GM18507 (cell line): Measurements from ENCODE around the gene CALCOCO2.
"Not testable (repeated sequence)": the region's sequence is repeated elsewhere in the genome, so short reads cannot be mapped to it uniquely, and the experiment has no call there.

Experiments
- DNase-seq: peaks from one replicate; pipeline ENCODE4 v3.0.0; 2011; ENCODE audit warnings: low read depth; ENCODE audit not compliant: insufficient read length; ENCODE audit errors: extremely low spot score
- FAIRE-seq: peaks from 2 replicates; lab custom pipeline; 2011; peaks lifted over from hg19 to GRCh38; lab: Jason Lieb, UNC

The CALCOCO2 gene

DNA sequence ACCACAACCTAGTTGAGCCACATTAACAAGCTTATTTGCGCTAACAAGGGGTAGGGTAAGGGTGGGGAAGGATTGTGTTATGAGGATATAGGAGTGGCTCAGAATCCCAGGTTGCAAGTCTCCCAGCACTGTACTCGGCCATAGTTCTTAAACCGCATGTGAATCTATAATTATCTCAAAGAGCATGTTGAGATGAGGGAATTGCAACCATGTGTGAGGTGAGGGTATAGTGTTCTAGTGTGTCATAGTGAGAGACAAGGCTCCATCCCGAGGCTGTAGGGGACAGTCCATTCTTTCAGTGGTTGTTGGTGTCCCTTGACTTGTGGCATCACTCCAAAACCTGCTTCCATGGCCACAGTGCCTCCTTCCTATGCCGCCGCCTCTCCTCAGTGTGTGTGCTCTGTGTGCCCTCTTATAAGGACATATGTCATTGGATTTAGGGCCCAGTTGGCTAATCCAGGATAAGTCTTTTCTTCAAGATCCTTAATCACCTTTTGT lies 39.0 kb downstream of the CALCOCO2 start:
- FAIRE-seq: no peak

DNA sequence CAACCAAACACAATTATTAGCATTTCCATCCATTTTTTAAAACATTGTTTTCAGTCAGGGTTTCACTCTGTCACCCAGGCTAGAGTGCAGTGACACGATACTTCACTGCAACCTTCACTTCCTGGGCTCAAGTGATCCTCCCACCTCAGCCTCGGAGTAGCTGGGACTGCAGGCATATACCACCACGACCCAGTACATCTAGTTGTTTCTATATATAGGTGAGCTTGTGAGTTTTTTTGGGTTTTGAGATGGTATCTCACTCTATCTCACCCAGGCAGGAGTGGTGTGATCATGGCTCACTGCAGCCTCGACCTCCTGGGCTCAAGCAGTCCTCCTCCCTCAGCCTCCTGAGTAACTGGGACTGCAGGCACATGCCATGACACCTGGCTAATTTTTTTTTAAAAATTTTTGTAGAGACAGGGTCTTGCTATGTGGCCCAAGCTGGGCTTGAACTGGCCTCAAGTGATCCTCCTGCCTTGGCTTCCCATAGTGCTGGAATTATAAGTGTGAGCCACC lies 40.3 kb downstream of the CALCOCO2 start:
- no peak for DNase-seq
- no peak for FAIRE-seq

More for the DNA sequence above, 39.0 kb downstream of the CALCOCO2 start:
- no peak for DNase-seq

DNA sequence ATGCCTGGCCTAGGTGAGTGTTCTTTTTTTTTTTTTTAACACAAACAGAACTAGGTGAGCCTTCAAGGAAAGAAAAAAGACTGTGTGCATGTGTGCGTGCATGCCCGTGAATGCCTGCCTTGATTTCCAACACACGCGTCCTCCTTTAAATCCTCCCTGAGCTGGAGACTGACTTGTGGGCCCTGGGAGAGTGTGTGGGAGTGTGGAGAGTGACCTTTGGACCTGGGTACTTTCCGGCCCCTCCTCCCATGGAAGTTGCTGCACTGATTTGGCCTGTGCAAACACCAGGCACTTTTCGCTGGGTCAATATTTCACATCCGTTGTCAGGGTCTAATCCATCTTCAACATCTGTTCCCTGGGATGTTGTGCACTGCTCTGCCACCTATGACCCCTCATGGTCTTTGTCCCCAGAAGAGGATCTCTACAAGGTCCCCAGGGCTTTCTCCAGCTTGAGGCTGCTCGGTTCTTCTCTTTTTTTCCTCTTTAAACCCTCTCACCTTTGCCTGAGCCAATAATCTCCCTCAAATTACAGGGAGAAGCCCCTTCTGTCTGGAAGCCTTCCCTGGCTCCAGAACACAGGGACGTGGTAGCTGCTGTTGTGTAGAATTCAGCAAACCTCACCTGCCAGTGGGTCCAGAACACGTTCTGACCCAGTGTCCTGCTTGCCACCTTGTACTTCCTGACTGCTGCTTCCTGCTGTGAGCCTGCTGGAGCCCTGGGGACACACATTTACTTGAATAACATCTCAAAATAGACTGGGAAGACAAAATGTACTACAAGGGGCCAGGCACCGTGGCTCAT lies 40.9 kb downstream of the CALCOCO2 start:
- DNase-seq (no peak), FAIRE-seq (no peak)

DNA sequence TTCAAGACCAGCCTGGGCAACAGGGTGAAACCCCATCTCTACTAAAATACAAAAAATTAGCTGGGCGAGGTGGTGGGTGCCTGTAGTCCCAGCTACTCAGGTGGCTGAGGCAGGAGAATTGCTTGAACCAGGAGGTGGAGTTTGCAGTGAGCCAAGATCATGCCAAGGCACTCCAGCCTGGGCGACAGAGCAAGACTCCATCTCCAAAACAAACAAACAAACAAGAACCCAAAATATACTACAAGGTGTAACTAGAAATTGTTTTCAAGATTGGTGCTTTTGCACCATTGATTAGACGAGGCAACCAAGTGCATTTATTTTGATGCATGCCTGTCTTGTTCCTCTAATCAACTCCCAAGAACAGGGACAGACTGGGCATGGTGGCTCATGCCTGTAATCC lies 41.6 kb downstream of the CALCOCO2 start:
- FAIRE-seq, DNase-seq: not testable (repeated sequence)

DNA sequence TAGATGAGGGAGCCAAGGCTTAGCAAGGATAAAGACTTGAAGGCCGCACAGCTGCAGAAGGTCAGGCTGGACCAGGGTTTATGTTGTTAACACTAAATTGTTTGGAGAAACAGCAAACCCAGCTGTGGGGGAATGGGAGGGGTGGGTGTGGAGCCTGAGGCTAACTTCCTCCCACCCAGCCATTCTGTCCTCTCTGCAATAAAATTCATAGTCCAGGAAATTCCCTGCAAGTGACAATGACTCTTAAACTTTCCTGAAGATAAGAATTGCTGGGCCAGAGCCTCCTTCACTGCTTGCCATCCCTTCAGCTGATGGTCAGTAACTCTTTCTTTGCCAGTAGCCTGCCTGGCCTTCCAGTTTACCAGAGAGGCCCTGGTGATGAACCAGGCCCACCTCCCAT lies 42.4 kb downstream of the CALCOCO2 start:
- DNase-seq: no peak
- no peak for FAIRE-seq

DNA sequence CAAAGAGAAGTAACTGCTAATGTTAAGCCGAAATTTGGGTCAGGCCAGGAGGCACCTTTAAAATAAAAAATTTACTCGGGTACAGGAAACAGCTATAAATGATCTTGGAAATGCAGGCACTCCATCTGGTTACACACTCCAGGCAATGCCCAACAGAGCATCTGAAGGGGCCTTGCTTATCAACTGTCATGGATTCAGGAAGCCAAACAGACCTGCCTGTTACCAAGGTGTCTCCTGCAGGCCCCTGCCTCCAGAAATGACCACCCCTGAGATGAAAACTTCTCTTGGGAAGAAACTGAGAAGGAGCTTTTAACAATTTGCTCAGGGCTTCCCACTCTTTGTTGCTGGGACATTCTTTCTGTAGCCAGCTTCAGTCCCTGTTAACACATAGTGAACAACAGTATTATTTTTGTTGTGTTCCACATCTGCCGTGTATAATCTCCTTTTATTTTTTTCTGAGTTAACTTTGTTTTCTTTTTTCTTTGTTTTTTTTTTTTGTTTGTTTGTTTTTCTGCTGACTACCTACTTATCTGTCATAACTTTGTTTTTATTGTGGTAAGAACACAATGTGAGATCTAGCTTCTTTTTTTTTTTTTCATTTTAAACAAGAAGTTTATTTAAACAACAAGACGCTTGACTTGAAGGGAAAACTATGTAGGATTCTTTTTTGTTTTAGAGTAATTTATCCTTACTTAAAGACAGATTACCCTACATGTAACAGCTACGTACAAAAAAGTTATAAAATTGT lies 43.0 kb downstream of the CALCOCO2 start:
- DNase-seq (no peak), FAIRE-seq (no peak)

DNA sequence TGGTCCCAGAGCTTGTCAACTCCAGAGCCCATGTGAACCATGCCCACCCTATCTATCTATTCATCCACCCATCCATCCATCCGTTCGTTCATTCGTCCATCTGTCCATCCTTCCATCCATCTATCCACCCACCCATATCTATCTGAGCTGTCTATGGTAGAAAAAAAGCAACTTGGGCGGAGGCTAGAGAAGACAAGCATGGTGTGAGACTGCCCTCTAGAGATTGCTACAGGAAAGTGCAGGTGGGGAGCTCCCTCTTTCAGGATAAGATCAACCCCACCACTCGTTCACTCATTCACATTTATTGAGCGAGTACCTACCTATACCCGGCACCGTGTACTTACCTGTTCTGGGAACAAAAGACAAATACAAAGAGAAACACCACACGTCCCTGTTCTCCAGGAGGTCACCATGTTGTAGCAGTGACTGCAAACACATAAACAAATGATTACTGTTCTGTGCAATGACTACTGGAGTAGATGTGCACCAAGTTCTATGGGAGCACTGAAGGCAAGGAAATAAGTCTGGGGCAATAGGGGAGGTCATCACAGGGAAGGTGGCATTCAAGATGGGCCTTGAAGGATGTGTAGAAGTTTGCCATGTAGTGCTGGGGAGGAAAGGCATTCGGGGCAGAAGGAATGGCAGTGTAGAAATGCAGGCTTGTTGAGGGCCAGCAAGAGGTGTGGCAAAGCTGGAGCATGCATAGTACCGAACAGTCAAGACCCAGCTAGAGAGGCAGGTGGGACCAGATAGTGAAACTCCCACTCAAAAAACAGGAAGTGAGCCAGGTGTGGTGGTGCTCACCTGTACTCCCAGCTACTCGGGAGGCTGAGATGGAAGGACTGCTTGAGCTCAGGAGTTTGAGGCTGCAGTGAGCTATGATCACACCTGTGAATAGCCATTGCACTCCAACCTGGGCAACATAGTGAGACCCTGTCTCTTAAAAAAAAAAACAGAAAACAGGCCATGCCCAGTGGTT lies 48.4 kb downstream of the CALCOCO2 start:
- peak; percentile 56 for DNase-seq
- peak; percentile 88 for FAIRE-seq

DNA sequence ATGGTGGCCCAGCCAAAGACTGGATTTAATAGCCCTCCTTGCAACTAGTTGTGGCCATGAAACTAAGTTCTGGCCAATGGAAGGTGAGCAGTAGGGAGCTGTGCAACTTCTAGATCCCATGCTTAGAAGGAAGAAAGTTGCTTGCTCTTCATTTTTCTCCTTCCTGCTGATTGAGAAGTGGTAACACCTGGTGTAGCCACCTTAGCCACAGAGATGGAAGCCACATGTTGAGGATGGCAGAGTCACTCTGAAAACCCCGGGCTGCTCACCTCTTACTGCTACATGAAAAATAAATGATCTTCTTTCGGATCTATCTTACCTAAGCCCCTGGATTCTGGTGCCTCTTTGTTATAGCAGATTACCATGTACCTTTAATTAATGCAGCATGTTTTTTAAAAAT lies 51.4 kb downstream of the CALCOCO2 start:
- DNase-seq (no peak), FAIRE-seq (no peak)

DNA sequence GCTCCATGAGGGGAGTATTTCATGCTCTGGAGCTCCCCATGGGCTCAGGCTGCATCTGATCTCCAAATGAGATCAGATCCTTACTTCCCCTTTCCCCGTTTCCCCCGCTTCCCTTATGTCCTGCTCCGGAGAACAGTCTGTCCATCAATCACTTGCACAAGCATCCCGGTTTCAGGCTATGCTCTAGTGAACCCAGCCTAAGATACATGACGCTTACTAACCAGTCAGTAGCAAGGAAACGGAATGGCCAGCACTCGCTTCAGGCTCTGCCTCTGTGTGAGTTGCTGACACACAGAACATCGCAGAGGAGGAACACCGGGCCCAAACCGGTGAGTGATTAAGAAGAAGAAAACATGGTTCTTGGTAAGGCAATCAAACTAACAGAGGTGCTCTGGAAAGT lies 52.3 kb downstream of the CALCOCO2 start:
- FAIRE-seq (no peak), DNase-seq (no peak)

DNA sequence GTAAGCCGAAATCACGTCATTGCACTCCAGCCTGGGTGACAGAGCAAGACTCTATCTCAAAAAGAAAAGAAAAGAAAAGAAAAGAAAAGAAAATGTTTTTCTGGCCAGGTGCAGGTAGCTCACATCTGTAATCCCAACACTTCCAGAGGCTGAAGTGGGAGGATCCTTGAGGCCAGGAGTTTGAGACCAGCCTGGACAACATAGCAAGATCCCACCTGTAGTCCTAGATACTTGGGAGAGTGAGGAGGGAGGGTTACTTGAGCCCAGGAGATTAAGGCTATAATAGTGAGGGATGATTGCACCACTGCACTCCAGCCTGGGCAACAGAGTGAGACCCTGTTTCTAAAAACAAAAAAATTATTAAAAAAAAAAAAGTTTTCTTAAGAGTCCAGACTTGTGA lies 59.3 kb downstream of the CALCOCO2 start:
- DNase-seq (no peak), FAIRE-seq (no peak)

DNA sequence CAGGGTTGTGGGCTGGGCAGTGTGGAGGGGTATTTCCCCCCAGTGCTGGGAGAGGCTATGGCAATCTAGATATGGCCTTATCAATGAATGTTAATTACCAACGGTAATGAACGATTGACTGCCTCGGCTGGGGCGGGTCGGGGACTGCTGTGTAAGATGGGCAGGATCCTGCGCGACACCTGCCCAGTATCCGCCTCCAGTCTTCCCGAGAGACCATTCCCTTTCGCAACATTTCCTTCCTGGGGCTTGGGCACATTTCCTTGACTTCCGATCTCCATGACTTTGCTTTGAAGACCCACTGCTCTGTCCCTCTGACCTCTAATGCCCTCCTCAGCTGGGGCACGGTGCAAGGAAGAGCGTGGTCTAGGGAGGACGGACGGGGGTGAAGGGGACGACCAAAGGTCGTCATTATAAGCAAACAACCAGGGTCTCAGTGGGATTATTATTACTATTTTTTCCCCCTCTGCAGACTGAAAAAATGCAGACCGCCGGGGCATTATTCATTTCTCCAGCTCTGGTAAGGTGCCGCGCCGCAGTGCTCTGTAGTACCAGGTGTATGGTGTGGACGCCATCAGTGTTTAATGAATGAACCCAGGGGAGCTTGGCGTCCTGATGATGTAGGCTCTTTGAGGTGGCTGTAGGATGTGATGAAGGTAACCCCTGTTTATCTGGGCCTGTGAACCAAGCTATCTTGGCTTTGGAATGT lies 62.3 kb downstream of the CALCOCO2 start:
- DNase-seq: no peak
- FAIRE-seq: no peak

DNA sequence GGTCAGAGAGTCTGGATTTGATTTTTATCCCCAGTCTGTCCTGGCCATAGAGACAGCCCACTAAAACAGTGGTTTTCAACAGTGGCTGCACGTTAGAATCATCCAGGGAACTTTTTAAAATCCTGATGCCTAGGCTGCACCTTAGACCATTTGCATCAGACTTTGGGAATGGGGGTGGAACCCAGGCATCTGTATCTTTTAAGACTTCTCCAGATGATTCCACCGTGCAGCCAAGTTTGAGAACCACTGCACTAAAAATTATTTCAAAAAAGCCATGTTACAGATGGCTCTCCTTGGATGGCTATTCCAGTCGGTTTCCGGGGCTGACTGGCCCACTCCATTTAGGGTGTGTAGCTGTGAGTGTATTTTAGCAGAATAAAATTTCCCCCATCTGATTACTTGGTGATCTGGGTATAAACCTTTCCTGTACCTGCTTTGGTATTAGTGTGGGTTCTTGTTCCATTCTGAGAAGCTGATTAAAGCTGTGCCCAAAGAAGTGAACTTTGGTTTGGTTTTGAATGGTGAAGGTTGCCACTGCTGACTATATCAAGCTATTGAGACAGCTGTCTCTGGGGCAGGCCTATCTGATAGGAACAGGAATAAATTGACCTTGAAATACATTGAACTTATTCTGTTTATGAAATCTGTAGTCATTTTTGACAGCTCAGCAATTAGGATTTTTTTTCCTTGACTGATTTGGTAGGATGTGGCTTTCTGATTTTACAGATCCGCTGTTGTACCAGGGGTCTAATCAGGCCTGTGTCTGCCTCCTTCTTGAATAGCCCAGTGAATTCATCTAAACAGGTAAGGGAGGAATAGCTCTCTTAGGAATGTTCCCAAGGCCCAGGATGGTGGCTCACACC lies 63.0 kb downstream of the CALCOCO2 start:
- DNase-seq (no peak), FAIRE-seq (no peak)

DNA sequence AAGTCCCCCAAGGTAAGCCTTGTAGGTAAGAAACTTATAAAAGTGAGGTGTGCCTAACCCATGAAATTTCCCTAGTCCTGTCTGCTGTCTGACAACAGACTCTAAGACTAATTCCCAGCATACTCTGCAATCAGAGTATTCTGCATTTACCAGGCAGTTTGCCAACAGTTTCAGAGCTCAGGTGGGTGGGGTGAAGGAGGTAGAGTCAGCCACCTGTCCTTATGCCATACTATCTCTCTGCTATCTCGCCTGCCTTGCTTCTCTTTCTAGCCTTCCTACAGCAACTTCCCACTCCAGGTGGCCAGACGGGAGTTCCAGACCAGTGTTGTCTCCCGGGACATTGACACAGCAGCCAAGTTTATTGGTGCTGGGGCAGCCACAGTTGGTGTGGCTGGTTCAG lies 64.1 kb downstream of the CALCOCO2 start:
- DNase-seq (no peak), FAIRE-seq (no peak)

DNA sequence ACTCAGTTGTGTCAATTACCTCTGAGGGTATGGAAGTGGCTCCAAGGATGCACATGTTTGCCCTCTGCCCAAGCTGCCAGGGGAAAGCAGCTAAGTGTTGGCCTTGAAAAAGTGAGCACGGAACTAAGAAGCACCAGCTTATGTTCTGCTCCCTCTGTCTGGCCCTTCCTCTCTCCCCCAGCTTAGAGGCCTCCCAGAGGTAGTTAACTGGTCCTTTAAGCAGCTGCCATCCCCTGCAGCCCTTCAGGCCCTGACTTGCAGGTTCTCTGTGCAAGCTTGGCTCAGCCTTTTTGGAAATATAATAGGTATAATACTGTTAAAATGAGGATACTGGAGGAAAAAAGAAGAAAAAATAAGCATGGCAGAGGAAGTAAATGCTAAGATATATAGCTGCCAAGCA lies 70.4 kb downstream of the CALCOCO2 start:
- no peak for FAIRE-seq
- no peak for DNase-seq

DNA sequence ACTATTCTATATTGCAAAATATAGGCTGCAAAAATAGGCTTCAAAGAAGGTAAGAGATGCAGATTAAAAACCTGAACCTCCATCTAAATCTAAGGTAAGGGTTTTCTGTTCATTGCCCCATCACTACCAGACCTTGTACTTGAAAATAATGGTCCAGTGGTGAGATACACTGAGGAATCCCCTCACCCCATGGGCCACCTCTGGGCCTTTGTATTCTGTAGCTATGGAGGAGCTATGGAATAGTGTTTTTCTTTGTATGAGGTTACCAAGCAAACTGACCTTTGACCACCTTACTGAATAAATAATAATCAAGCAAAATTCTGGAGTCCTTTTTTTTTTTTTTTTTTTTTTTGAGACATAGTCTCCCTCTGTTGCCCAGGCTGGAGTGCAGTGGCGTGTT lies 72.6 kb downstream of the CALCOCO2 start:
- no peak for FAIRE-seq

DNA sequence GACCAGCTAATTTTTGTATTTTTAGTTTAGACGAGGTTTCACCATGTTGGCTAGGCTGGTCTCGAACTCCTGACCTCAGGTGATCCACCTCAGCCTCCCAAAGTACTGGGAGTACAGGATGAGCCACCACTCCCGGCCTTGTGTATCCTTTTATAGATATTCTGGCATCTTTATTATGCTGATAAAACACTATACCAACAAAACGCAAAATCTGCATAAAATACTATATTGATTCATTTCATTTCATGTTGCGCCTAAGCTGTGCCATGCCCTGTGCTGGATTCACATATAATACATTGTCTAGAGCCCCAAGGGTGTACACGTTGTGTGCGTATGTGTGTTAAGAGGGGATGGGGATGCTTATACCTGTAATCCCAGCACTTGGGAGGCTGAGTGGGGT lies 73.6 kb downstream of the CALCOCO2 start:
- no peak for FAIRE-seq
- no peak for DNase-seq

More for the DNA sequence above, 72.6 kb downstream of the CALCOCO2 start:
- no peak for DNase-seq

DNA sequence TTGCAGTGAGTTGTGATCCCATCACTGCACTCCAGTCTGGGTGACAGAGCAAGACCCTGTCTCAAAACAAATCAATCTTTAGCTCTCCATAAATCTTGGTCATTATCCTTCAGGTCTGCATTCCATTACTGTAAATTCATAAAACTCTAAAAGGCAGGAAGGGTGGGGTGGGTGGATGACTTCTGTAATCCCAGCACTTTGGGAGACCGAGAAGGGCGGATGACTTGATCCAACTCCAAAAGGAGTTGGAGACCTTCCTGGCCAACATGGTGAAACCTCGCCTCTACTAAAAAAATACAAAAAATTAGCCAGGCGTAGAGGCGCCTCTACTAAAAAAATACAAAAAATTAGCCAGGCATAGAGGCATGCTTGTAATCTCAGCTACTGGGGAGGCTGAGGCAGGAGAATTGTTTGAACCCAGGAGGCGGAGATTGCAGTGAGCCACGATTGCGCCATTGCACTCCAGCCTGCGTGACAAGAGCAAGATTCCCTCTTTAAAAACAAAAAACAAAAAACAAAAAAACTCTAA lies 75.2 kb downstream of the CALCOCO2 start:
- DNase-seq (no peak), FAIRE-seq (no peak)

DNA sequence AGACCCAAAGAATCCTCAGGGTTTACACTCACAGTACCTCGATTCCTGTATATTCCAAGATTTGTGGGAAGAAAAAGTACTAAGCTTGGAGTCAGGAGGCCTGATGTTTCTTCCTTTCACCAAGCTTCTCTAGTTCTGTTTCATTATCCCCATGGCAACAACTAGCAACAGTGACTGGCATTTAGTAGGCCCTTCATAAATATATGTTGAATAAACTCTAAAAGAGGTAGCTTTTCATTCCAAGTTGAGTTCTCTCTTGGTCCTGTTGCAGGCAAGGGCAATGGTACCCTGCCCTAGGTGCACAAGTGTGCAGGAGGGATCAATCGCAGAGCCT lies 76.8 kb downstream of the CALCOCO2 start:
- no peak for FAIRE-seq
- DNase-seq: peak; percentile 2
